ENCODE measurements around the gene MESP2. TPM values are rescaled to one million over a fixed set of nuclear protein-coding genes. Genes with fewer than 3 reads are reported as not detected.

MESP2 gene, protein sequence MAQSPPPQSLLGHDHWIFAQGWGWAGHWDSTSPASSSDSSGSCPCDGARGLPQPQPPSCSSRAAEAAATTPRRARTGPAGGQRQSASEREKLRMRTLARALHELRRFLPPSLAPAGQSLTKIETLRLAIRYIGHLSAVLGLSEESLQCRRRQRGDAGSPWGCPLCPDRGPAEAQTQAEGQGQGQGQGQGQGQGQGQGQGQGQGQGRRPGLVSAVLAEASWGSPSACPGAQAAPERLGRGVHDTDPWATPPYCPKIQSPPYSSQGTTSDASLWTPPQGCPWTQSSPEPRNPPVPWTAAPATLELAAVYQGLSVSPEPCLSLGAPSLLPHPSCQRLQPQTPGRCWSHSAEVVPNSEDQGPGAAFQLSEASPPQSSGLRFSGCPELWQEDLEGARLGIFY
- 0.10 to 0.81 TPM (median 0.47 TPM) in 5 replicates for total RNA-seq (2022; extraction: Qiagen RNA extraction)

DNA sequence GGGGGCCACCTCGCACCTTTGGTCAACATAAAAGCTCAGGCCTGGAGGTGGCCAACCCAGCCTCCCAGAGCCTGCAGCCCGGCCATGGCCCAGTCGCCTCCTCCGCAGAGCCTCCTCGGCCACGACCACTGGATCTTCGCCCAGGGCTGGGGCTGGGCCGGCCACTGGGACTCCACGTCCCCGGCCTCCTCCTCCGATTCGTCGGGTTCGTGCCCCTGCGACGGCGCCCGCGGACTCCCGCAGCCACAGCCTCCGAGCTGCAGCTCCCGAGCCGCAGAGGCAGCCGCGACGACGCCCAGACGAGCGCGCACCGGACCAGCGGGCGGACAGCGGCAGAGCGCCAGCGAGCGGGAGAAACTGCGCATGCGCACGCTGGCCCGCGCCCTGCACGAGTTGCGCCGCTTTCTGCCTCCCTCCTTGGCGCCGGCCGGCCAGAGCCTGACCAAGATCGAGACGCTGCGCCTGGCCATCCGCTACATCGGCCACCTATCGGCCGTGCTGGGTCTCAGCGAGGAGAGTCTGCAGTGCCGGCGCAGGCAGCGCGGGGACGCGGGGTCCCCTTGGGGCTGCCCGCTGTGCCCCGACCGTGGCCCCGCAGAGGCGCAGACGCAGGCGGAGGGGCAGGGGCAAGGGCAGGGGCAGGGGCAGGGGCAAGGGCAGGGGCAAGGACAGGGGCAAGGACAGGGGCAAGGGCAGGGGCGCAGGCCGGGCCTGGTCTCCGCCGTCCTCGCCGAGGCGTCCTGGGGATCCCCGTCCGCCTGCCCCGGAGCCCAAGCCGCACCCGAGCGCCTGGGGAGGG lies at the start of gene MESP2:
Gene MESP2 (plus strand): TSS at position 59 of the 799 bp plus-strand sequence. CDS start 26 bp downstream, at position 85.

DNA sequence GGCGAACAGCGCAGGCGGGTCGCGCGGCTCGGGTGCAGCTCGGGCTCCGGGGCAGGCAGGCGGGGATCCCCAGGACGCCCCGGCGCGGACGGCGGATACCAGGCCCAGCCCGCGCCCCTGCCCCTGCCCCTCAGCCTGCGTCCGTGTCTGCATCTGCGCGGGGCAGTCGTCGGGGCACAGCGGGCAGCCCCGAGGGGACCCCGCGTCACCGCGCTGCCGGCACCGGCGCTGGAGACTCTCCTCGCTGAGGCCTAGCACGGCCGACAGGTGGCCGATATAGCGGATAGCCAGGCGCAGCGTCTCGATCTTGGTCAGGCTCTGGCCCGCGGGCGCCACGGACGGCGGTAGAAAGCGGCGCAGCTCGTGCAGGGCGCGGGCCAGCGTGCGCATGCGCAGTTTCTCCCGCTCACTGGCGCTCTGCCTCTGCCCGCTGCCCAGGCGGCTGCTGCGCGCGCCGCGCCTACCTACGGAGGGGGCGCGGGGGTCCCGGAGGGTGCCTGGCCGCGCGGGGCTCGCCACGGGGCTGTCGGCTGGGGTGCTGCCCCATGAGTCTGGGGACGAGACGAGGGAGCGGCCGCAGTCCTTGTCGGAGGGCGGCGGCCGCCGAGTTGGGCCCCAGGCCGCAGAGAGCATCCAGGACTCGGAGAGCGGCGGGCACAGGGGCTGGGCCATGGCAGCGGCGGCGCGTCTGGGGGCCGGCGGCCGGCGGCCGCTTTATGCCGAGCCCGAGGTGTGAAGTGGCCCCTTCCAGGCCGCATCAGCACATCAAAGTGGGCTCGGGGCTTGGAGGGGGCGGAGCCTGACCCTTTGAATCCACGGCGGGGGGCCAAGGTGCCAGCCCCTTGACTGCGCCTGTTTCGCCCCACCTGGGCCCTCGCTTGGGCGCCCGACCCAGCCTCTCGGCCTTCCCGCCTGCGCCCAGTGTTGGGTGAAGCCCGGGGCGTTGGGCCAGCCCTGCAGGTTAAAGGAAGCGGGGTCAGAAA lies 25.3 kb upstream of the MESP2 start, which contains the start of gene MESP1:
Gene MESP1 (minus strand): TSS at position 690 of the 983 bp plus-strand sequence. CDS start 18 bp downstream, at position 672.

Other genes with a start within 250 kb of the MESP2 start
- 11.1 to 14.7 TPM (median 13.5 TPM) in 5 replicates for gene TICRR, start 200.9 kb upstream of the MESP2 start, total RNA-seq (2022; extraction: Qiagen RNA extraction)
- gene KIF7, start 120.9 kb upstream of the MESP2 start, total RNA-seq (2022; extraction: Qiagen RNA extraction) = 3.5 to 5.1 TPM (median 4.4 TPM) in 5 replicates
- gene PLIN1, start 97.0 kb upstream of the MESP2 start, total RNA-seq (2022; extraction: Qiagen RNA extraction) = 0.06 to 0.25 TPM (median 0.08 TPM) in 5 replicates
- gene PEX11A, start 85.6 kb upstream of the MESP2 start, total RNA-seq (2022; extraction: Qiagen RNA extraction) = 5.9 to 7.4 TPM (median 7.0 TPM) in 5 replicates
- gene WDR93, start 85.5 kb upstream of the MESP2 start, total RNA-seq (2022; extraction: Qiagen RNA extraction) = 0.11 to 0.23 TPM (median 0.14 TPM) in 5 replicates
- 1.7 to 8.5 TPM (median 8.0 TPM) in 5 replicates for gene MESP1, start 25.1 kb upstream of the MESP2 start, total RNA-seq (2022; extraction: Qiagen RNA extraction)
- gene ANPEP, start 38.5 kb downstream of the MESP2 start, total RNA-seq (2022; extraction: Qiagen RNA extraction) = 37.6 to 48.1 TPM (median 44.0 TPM) in 5 replicates
- 34.8 to 82.2 TPM (median 38.8 TPM) in 5 replicates for gene AP3S2, start 117.7 kb downstream of the MESP2 start, total RNA-seq (2022; extraction: Qiagen RNA extraction)
- gene ARPIN, start 136.6 kb downstream of the MESP2 start, total RNA-seq (2022; extraction: Qiagen RNA extraction) = 10.3 to 13.7 TPM (median 12.1 TPM) in 5 replicates
- 11.9 to 18.5 TPM (median 15.3 TPM) in 5 replicates for gene ZNF710, start 225.0 kb downstream of the MESP2 start, total RNA-seq (2022; extraction: Qiagen RNA extraction)